ENCODE results near the gene PLBD1. TPM values are rescaled to one million over a fixed set of nuclear protein-coding genes. Genes with fewer than 3 reads are reported as not detected.

Gene PLBD1
- polyA plus RNA-seq, 1 donor (not counting 4 experiments of a cell fraction or from before 2014, with no cell fraction given): 7.2 TPM

- TF ChIP-seq EZH2 (IDR thresholded peaks at IDR 0.05; ENCODE audit: low read length): no peak
- no peak for TF ChIP-seq CTCF (optimal IDR thresholded peaks at IDR 0.05 in 1 of 3, IDR thresholded peaks at IDR 0.05 in 1 of 3, conservative IDR thresholded peaks at IDR 0.05 in 1 of 3; ENCODE audit: extremely low read depth in 1 of 3, insufficient read depth in 2 of 3, low read length in 3 of 3)
- no peak overlapping the region for H3K9ac ChIP-seq (ENCODE audit: control insufficient read depth, extremely low read depth, insufficient read depth, low read length)
- no peaks in the 10 kb centered on the region for H3K27me3 ChIP-seq (ENCODE audit: control insufficient read depth, extremely low read depth, insufficient read depth, low read length)
- H3K9me3 ChIP-seq (ENCODE audit: control insufficient read depth, low read depth, low read length): no peaks in the 10 kb centered on the region
- H2AFZ ChIP-seq (ENCODE audit: control insufficient read depth, low read length): no peak overlapping the region
- H3K79me2 ChIP-seq (ENCODE audit: control insufficient read depth, insufficient read depth, low read length): no peaks in the 10 kb centered on the region
- FAIRE-seq: no peak
- H3K4me2 ChIP-seq (ENCODE audit: control insufficient read depth, extremely low read depth, insufficient read depth, low read depth, low read length): no peak overlapping the region
- H3K4me1 ChIP-seq (ENCODE audit: control insufficient read depth, extremely low read depth, insufficient read depth, low read length): peaks cover 6% of the 10 kb centered on the region
- dilution Hi-C loops (cut with MboI; ENCODE audit: extremely low pct_ligation_motif_present, low sequenced_read_pairs): no loop called here
- no peaks in the 10 kb centered on the region for H4K20me1 ChIP-seq (ENCODE audit: control insufficient read depth, extremely low read depth, insufficient read depth, low read length)
- H3K27ac ChIP-seq (ENCODE audit: control insufficient read depth, insufficient read depth, low read length): no peak overlapping the region
- H3K4me3 ChIP-seq (ENCODE audit: control insufficient read depth in 2 of 3, extremely low read depth in 1 of 3, insufficient read depth in 2 of 3, low read depth in 1 of 3, low read length in 3 of 3): no peak overlapping the region
- no peak for DNase-seq (ENCODE audit: low read depth, low spot score)
- peaks cover 5 to 9% of the 10 kb centered on the region in 2 experiments for H3K36me3 ChIP-seq (ENCODE audit: control insufficient read depth in 2 of 2, extremely low read depth in 1 of 2, insufficient read depth in 2 of 2, low read length in 2 of 2)
- H3K9me1 ChIP-seq (ENCODE audit: control insufficient read depth, extremely low read depth, insufficient read depth, low read length): no peaks in the 10 kb centered on the region
Measured at GRCh38 chr12:14495326-14495725, 72.4 kb downstream of the PLBD1 start.

GRCh38 chr12:14482886-14483285 is 84.8 kb downstream of the PLBD1 start:
- DNase-seq (ENCODE audit: low read depth, low spot score): peak; percentile 17
- no peaks in the 10 kb centered on the region for H3K9me3 ChIP-seq (ENCODE audit: control insufficient read depth, low read depth, low read length)
- no peak overlapping the region for H3K27ac ChIP-seq (ENCODE audit: control insufficient read depth, insufficient read depth, low read length)
- no peak overlapping the region for H3K9ac ChIP-seq (ENCODE audit: control insufficient read depth, extremely low read depth, insufficient read depth, low read length)
- H3K9me1 ChIP-seq (ENCODE audit: control insufficient read depth, extremely low read depth, insufficient read depth, low read length): no peaks in the 10 kb centered on the region
- H2AFZ ChIP-seq (ENCODE audit: control insufficient read depth, low read length): no peak overlapping the region
- dilution Hi-C loops (cut with MboI; ENCODE audit: extremely low pct_ligation_motif_present, low sequenced_read_pairs): no loop called here
- no peak overlapping the region for H3K4me2 ChIP-seq (ENCODE audit: control insufficient read depth, extremely low read depth, insufficient read depth, low read depth, low read length)
- no peaks in the 10 kb centered on the region for H3K79me2 ChIP-seq (ENCODE audit: control insufficient read depth, insufficient read depth, low read length)
- H4K20me1 ChIP-seq (ENCODE audit: control insufficient read depth, extremely low read depth, insufficient read depth, low read length): no peaks in the 10 kb centered on the region
- H3K4me1 ChIP-seq (ENCODE audit: control insufficient read depth, extremely low read depth, insufficient read depth, low read length): peaks cover 8% of the 10 kb centered on the region
- no peaks in the 10 kb centered on the region for H3K27me3 ChIP-seq (ENCODE audit: control insufficient read depth, extremely low read depth, insufficient read depth, low read length)
- H3K4me3 ChIP-seq (ENCODE audit: control insufficient read depth in 2 of 3, extremely low read depth in 1 of 3, insufficient read depth in 2 of 3, low read depth in 1 of 3, low read length in 3 of 3): no peak overlapping the region
- FAIRE-seq: peak; percentile 52
- no peak for TF ChIP-seq EZH2 (IDR thresholded peaks at IDR 0.05; ENCODE audit: low read length)
- H3K36me3 ChIP-seq (ENCODE audit: control insufficient read depth in 2 of 2, extremely low read depth in 1 of 2, insufficient read depth in 2 of 2, low read length in 2 of 2): peaks cover 9% of the 10 kb centered on the region in 2 experiments

- H3K9me3 ChIP-seq (ENCODE audit: control insufficient read depth, low read depth, low read length): no peaks in the 10 kb centered on the region
- no peak overlapping the region for H2AFZ ChIP-seq (ENCODE audit: control insufficient read depth, low read length)
- no peaks in the 10 kb centered on the region for H3K79me2 ChIP-seq (ENCODE audit: control insufficient read depth, insufficient read depth, low read length)
- dilution Hi-C loops (cut with MboI; ENCODE audit: extremely low pct_ligation_motif_present, low sequenced_read_pairs): no loop called here
- no peak overlapping the region for H3K4me3 ChIP-seq (ENCODE audit: control insufficient read depth in 2 of 3, extremely low read depth in 1 of 3, insufficient read depth in 2 of 3, low read depth in 1 of 3, low read length in 3 of 3)
- no peak overlapping the region for H3K4me2 ChIP-seq (ENCODE audit: control insufficient read depth, extremely low read depth, insufficient read depth, low read depth, low read length)
- no peaks in the 10 kb centered on the region for H3K27me3 ChIP-seq (ENCODE audit: control insufficient read depth, extremely low read depth, insufficient read depth, low read length)
- DNase-seq (ENCODE audit: low read depth, low spot score) (no peak), FAIRE-seq (no peak)
- H3K9ac ChIP-seq (ENCODE audit: control insufficient read depth, extremely low read depth, insufficient read depth, low read length): no peak overlapping the region
- no peaks in the 10 kb centered on the region for H3K9me1 ChIP-seq (ENCODE audit: control insufficient read depth, extremely low read depth, insufficient read depth, low read length)
- TF ChIP-seq EZH2 (IDR thresholded peaks at IDR 0.05; ENCODE audit: low read length): no peak
- no peak for TF ChIP-seq CTCF (optimal IDR thresholded peaks at IDR 0.05 in 1 of 3, IDR thresholded peaks at IDR 0.05 in 1 of 3, conservative IDR thresholded peaks at IDR 0.05 in 1 of 3; ENCODE audit: extremely low read depth in 1 of 3, insufficient read depth in 2 of 3, low read length in 3 of 3)
- peak overlapping the region; percentile 24 for H3K27ac ChIP-seq (ENCODE audit: control insufficient read depth, insufficient read depth, low read length)
- no peaks in the 10 kb centered on the region for H4K20me1 ChIP-seq (ENCODE audit: control insufficient read depth, extremely low read depth, insufficient read depth, low read length)
- H3K36me3 ChIP-seq (ENCODE audit: control insufficient read depth in 2 of 2, extremely low read depth in 1 of 2, insufficient read depth in 2 of 2, low read length in 2 of 2): peaks cover 9 to 11% of the 10 kb centered on the region in 2 experiments
- H3K4me1 ChIP-seq (ENCODE audit: control insufficient read depth, extremely low read depth, insufficient read depth, low read length): peaks cover 8% of the 10 kb centered on the region
Measured at GRCh38 chr12:14482361-14482760, 85.3 kb downstream of the PLBD1 start.

All from keratinocyte (primary cell).